ENCODE data around the gene SPACA4. TPM values are rescaled to one million over a fixed set of nuclear protein-coding genes. Genes with fewer than 3 reads are reported as not detected.

The SPACA4 gene
- total RNA-seq, 1 experiment from 2014 or later: not detected

DNA sequence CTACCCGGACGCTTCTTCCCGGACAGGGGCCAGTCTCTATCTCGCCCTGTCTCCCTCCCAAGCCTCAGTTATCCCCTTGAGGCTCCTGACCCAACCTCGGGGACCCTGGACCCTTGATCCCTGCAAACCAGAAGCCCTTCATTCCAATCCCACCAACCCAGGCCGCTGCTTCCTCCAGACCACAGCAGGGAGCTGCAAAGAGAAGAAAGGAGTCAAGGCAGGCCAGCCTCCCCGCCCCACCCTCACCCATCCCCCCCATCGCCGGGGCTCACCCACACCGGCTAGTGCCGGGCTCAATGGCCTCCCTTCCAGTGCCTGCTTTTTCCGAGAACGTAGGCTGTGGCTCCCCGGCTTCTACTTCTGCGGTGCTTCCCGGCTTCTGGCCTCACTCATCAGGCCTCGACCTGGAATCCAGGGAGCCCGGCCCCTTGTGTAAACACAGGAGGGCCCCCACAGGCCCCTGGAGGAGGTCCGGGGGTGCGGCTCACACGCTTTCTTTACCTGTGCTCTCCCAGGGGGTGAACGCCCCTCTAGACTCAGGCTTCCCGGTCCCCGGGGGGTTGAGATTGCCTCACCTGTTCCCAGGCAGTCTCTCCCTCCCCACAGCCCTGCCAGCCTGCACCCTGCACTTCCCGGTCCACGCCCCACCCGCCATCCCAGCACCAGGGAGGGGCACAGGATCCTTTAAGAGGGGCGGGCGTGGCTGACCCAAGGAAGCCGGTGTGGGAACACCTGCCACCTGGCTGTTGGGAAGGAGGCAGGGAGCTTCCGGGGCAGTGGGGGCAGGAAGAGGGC is 8.1 kb downstream of the SPACA4 start, which contains the start of gene FAM83E (continued):
- TF ChIP-seq, protein P1, sequence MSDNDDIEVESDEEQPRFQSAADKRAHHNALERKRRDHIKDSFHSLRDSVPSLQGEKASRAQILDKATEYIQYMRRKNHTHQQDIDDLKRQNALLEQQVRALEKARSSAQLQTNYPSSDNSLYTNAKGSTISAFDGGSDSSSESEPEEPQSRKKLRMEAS (CRISPR knock-in tag; IDR thresholded peaks at IDR 0.05): no peak; the same call in none of the 2 replicates
- no peak for TF ChIP-seq ZBTB21 (CRISPR knock-in tag; IDR thresholded peaks at IDR 0.05; ENCODE audit: borderline replicate concordance)
- peak; percentile 98 for TF ChIP-seq ZNF416 (CRISPR knock-in tag; IDR thresholded peaks at IDR 0.05)
- TF ChIP-seq NR3C1 (CRISPR knock-in tag; conservative IDR thresholded peaks at IDR 0.05; ENCODE audit: low read depth): no peak; the same call in 1 of the 2 replicates
- TF ChIP-seq MXD4 (CRISPR knock-in tag; IDR thresholded peaks at IDR 0.05; ENCODE audit: borderline replicate concordance): no peak
- TF ChIP-seq, protein P2, sequence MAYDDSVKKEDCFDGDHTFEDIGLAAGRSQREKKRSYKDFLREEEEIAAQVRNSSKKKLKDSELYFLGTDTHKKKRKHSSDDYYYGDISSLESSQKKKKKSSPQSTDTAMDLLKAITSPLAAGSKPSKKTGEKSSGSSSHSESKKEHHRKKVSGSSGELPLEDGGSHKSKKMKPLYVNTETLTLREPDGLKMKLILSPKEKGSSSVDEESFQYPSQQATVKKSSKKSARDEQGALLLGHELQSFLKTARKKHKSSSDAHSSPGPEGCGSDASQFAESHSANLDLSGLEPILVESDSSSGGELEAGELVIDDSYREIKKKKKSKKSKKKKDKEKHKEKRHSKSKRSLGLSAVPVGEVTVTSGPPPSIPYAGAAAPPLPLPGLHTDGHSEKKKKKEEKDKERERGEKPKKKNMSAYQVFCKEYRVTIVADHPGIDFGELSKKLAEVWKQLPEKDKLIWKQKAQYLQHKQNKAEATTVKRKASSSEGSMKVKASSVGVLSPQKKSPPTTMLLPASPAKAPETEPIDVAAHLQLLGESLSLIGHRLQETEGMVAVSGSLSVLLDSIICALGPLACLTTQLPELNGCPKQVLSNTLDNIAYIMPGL (CRISPR knock-in tag; IDR thresholded peaks at IDR 0.05): 0 out of 2 replicates have a peak, but pooled peaks have one; percentile 29
- no peak; the same call in 1 of the 2 replicates for TF ChIP-seq ESRRA (CRISPR knock-in tag; IDR thresholded peaks at IDR 0.05; ENCODE audit: borderline replicate concordance)
- TF ChIP-seq ZNF219 (CRISPR knock-in tag; IDR thresholded peaks at IDR 0.05; ENCODE audit: borderline replicate concordance): no peak
- no peak for TF ChIP-seq JAZF1 (CRISPR knock-in tag; IDR thresholded peaks at IDR 0.05)
- TF ChIP-seq ZNF317 (CRISPR knock-in tag; IDR thresholded peaks at IDR 0.05; ENCODE audit: borderline replicate concordance, low read depth): no peak
- no peak for TF ChIP-seq GABPB1 (CRISPR knock-in tag; IDR thresholded peaks at IDR 0.05)
- 0 out of 2 replicates have a peak, but pooled peaks have one; percentile 43 for TF ChIP-seq ZNF138 (CRISPR knock-in tag; conservative IDR thresholded peaks at IDR 0.05)
- TF ChIP-seq SMAD4 (CRISPR knock-in tag; IDR thresholded peaks at IDR 0.05): no peak
- TF ChIP-seq TCF7 (CRISPR knock-in tag; IDR thresholded peaks at IDR 0.05; ENCODE audit: low read depth): no peak
- TF ChIP-seq, protein P3, sequence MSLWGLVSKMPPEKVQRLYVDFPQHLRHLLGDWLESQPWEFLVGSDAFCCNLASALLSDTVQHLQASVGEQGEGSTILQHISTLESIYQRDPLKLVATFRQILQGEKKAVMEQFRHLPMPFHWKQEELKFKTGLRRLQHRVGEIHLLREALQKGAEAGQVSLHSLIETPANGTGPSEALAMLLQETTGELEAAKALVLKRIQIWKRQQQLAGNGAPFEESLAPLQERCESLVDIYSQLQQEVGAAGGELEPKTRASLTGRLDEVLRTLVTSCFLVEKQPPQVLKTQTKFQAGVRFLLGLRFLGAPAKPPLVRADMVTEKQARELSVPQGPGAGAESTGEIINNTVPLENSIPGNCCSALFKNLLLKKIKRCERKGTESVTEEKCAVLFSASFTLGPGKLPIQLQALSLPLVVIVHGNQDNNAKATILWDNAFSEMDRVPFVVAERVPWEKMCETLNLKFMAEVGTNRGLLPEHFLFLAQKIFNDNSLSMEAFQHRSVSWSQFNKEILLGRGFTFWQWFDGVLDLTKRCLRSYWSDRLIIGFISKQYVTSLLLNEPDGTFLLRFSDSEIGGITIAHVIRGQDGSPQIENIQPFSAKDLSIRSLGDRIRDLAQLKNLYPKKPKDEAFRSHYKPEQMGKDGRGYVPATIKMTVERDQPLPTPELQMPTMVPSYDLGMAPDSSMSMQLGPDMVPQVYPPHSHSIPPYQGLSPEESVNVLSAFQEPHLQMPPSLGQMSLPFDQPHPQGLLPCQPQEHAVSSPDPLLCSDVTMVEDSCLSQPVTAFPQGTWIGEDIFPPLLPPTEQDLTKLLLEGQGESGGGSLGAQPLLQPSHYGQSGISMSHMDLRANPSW (CRISPR knock-in tag; conservative IDR thresholded peaks at IDR 0.05; ENCODE audit: low read depth): no peak
- TF ChIP-seq RELA (CRISPR knock-in tag; IDR thresholded peaks at IDR 0.05; ENCODE audit: borderline replicate concordance): no peak
- TF ChIP-seq, protein P4, sequence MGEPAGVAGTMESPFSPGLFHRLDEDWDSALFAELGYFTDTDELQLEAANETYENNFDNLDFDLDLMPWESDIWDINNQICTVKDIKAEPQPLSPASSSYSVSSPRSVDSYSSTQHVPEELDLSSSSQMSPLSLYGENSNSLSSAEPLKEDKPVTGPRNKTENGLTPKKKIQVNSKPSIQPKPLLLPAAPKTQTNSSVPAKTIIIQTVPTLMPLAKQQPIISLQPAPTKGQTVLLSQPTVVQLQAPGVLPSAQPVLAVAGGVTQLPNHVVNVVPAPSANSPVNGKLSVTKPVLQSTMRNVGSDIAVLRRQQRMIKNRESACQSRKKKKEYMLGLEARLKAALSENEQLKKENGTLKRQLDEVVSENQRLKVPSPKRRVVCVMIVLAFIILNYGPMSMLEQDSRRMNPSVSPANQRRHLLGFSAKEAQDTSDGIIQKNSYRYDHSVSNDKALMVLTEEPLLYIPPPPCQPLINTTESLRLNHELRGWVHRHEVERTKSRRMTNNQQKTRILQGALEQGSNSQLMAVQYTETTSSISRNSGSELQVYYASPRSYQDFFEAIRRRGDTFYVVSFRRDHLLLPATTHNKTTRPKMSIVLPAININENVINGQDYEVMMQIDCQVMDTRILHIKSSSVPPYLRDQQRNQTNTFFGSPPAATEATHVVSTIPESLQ (CRISPR knock-in tag; IDR thresholded peaks at IDR 0.05): no peak
- TF ChIP-seq PRRX2 (CRISPR knock-in tag; IDR thresholded peaks at IDR 0.05): peak; percentile 98
- no peak for TF ChIP-seq FOXJ3 (CRISPR knock-in tag; IDR thresholded peaks at IDR 0.05; ENCODE audit: borderline replicate concordance)
- no peak for TF ChIP-seq NR1H2 (CRISPR knock-in tag; IDR thresholded peaks at IDR 0.05)
- TF ChIP-seq CBFB (CRISPR knock-in tag; IDR thresholded peaks at IDR 0.05; ENCODE audit: low read depth): no peak
- no peak for TF ChIP-seq RORB (CRISPR knock-in tag; IDR thresholded peaks at IDR 0.05)
- TF ChIP-seq, protein P5, sequence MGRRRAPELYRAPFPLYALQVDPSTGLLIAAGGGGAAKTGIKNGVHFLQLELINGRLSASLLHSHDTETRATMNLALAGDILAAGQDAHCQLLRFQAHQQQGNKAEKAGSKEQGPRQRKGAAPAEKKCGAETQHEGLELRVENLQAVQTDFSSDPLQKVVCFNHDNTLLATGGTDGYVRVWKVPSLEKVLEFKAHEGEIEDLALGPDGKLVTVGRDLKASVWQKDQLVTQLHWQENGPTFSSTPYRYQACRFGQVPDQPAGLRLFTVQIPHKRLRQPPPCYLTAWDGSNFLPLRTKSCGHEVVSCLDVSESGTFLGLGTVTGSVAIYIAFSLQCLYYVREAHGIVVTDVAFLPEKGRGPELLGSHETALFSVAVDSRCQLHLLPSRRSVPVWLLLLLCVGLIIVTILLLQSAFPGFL (CRISPR knock-in tag; IDR thresholded peaks at IDR 0.05; ENCODE audit: borderline replicate concordance): no peak
- TF ChIP-seq, protein P6, sequence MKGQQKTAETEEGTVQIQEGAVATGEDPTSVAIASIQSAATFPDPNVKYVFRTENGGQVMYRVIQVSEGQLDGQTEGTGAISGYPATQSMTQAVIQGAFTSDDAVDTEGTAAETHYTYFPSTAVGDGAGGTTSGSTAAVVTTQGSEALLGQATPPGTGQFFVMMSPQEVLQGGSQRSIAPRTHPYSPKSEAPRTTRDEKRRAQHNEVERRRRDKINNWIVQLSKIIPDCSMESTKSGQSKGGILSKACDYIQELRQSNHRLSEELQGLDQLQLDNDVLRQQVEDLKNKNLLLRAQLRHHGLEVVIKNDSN (CRISPR knock-in tag; IDR thresholded peaks at IDR 0.05): no peak
- TF ChIP-seq CREM (CRISPR knock-in tag; IDR thresholded peaks at IDR 0.05): 0 out of 2 replicates have a peak, but pooled peaks have one; percentile 51
- TF ChIP-seq, protein P7, sequence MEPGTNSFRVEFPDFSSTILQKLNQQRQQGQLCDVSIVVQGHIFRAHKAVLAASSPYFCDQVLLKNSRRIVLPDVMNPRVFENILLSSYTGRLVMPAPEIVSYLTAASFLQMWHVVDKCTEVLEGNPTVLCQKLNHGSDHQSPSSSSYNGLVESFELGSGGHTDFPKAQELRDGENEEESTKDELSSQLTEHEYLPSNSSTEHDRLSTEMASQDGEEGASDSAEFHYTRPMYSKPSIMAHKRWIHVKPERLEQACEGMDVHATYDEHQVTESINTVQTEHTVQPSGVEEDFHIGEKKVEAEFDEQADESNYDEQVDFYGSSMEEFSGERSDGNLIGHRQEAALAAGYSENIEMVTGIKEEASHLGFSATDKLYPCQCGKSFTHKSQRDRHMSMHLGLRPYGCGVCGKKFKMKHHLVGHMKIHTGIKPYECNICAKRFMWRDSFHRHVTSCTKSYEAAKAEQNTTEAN (CRISPR knock-in tag; IDR thresholded peaks at IDR 0.05): peak; percentile 70; the same call in 1 of the 2 replicates
- peak; percentile 95 for TF ChIP-seq EMX1 (CRISPR knock-in tag; IDR thresholded peaks at IDR 0.05)
- TF ChIP-seq NFE2L1 (CRISPR knock-in tag; IDR thresholded peaks at IDR 0.05): no peak
- TF ChIP-seq, protein P8, sequence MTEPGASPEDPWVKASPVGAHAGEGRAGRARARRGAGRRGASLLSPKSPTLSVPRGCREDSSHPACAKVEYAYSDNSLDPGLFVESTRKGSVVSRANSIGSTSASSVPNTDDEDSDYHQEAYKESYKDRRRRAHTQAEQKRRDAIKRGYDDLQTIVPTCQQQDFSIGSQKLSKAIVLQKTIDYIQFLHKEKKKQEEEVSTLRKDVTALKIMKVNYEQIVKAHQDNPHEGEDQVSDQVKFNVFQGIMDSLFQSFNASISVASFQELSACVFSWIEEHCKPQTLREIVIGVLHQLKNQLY (CRISPR knock-in tag; IDR thresholded peaks at IDR 0.05): no peak
